Measurements from ENCODE around the gene SPTLC3.

Gene SPTLC3

DNA sequence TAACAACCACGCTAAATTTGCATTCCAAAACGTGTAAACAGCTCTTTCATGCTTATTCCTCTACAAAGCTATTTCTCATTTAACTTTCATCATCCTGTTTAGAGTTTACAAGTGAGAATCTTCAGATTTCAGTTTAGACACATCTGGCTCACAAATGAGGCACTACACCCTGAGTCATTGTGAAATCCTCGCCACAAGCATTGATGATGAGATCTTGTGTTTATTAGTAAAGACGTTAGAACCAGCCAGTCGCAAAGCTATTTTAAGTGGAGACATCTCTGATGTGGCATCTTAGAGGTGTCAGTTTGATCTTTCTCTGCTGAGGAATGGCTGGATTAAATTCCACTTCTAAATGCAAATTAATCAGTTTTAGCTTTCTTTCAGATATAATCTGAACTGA, 204.0 kb downstream of the SPTLC3 start:
- no peaks in the 10 kb centered on the region for H3K9me3 ChIP-seq (ENCODE audit: control insufficient read depth, low read depth, low read length)
- H3K4me1 ChIP-seq (ENCODE audit: control insufficient read depth, low read depth, low read length) = no peaks in the 10 kb centered on the region
- no peak overlapping the region for H3K9ac ChIP-seq (ENCODE audit: low read length)
- H3K4me3 ChIP-seq (ENCODE audit: low read length) = no peak overlapping the region
- H3K27me3 ChIP-seq (ENCODE audit: control insufficient read depth, insufficient read depth, low read length) = peaks cover 22% of the 10 kb centered on the region
- no peak overlapping the region for H3K27ac ChIP-seq (ENCODE audit: low read length)
- no peaks in the 10 kb centered on the region for H3K36me3 ChIP-seq (ENCODE audit: control insufficient read depth, low read depth, low read length)

DNA sequence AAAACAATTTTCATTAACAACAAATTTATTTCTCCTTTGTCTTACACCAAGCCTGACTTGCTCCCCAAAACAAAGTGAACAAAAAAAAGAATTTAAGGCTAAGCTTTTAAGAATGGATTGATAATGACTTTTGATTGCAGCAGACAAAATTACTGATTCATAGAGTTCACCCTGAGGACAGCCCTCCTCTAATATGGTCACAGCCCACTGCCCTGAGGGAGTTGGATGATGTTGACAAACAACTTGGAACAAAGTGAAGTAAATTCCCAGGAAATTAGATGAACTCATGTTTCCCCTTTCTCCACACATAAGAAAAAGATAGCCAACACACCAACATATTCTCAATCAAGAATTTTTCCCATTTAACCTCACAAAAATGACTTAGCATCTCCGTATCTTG, 204.6 kb downstream of the SPTLC3 start:
- no peaks in the 10 kb centered on the region for H3K4me1 ChIP-seq (ENCODE audit: control insufficient read depth, low read depth, low read length)
- H3K4me3 ChIP-seq (ENCODE audit: low read length) = no peak overlapping the region
- no peak overlapping the region for H3K9ac ChIP-seq (ENCODE audit: low read length)
- H3K27ac ChIP-seq (ENCODE audit: low read length) = no peak overlapping the region
- H3K27me3 ChIP-seq (ENCODE audit: control insufficient read depth, insufficient read depth, low read length) = peaks cover 28% of the 10 kb centered on the region
- H3K36me3 ChIP-seq (ENCODE audit: control insufficient read depth, low read depth, low read length) = no peaks in the 10 kb centered on the region
- H3K9me3 ChIP-seq (ENCODE audit: control insufficient read depth, low read depth, low read length) = no peaks in the 10 kb centered on the region

GRCh38 chr20:13216533-13216932, 207.8 kb downstream of the SPTLC3 start:
- H3K4me1 ChIP-seq (ENCODE audit: control insufficient read depth, low read depth, low read length) = peaks cover 7% of the 10 kb centered on the region
- H3K9ac ChIP-seq (ENCODE audit: low read length) = no peak overlapping the region
- H3K36me3 ChIP-seq (ENCODE audit: control insufficient read depth, low read depth, low read length) = no peaks in the 10 kb centered on the region
- no peak overlapping the region for H3K4me3 ChIP-seq (ENCODE audit: low read length)
- H3K27me3 ChIP-seq (ENCODE audit: control insufficient read depth, insufficient read depth, low read length) = peaks cover 54% of the 10 kb centered on the region
- no peaks in the 10 kb centered on the region for H3K9me3 ChIP-seq (ENCODE audit: control insufficient read depth, low read depth, low read length)
- H3K27ac ChIP-seq (ENCODE audit: low read length) = no peak overlapping the region
